ENCODE results near the gene C3orf80. TPM values are rescaled to one million over a fixed set of nuclear protein-coding genes. Genes with fewer than 3 reads are reported as not detected.

C3orf80 gene
- total and polyA plus RNA-seq, 7 donors = under 0.01 to 28.3 (median 13.3) TPM; not detected in 1

DNA sequence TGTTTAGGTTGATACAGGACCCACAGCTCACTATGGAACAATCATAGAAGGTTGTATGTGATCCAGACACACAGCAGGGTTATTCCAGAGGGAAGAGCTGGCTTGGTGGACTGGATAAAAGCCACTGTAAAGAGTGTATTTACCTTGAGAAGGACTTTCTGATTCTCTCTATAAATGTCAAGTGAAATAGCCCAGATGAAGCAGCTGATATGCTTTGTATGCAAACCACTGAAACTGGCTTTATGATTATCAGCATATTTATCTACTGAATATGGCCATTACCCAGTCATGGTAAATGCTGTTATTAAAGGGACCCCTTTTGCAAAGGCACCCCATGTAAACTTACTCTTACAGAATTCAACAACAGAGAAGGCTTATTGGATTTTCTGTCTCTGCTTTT, 28.1 kb downstream of the C3orf80 start:
- intact Hi-C loops (cut with DNase I) = loop anchor here (5.0 kb wide), 1 partner anchor 66 kb away; no protein-coding TSS in a partner anchor

DNA sequence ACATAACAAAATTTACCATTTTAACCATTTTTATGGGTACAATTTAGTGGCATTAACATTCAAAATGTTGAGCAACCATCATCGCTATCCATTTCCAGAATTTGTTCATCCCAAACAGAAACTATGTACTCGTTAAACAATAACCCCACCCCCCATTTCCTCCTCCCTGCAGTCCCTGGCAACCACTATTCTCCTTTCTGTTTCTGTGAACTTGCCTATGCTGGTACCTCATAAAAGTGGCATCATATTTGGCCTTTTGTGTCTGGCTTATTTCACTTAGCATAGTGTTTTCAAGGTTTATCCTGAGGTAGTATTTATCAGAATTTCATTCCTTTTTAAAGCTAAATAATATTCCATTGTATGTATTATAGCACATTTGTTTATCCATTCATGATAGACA, 32.4 kb downstream of the C3orf80 start:
- H3K36me3 ChIP-seq = no peaks in the 10 kb centered on the region
- no peaks in the 10 kb centered on the region for H3K9me3 ChIP-seq
- peak overlapping the region in 2 of 4 donors; percentile 26 to 45 for H3K27ac ChIP-seq
- WGBS, 2 donors = 72 to 81% methylated on average over 2 of the region's 2 CpGs
- intact Hi-C loops (cut with DNase I) = no loop called here
- no peaks in the 10 kb centered on the region for H3K27me3 ChIP-seq
- TF ChIP-seq POLR2AphosphoS5 (IDR thresholded peaks at IDR 0.05) (peak; percentile 53 to 77 (median 66)), CTCF (IDR thresholded peaks at IDR 0.05) (no peak), EP300 (IDR thresholded peaks at IDR 0.05) (peak in 2 of 4 donors; percentile 20 to 26)
- no peak for DNase-seq
- H3K4me1 ChIP-seq = peaks cover 0 to 28% (median 19%) of the 10 kb centered on the region in 4 donors
- H3K4me3 ChIP-seq = no peak overlapping the region

More for the DNA sequence above, 28.1 kb downstream of the C3orf80 start:
- H3K4me1 ChIP-seq = peaks cover 0 to 46% (median 11%) of the 10 kb centered on the region in 4 donors
- H3K9me3 ChIP-seq = no peaks in the 10 kb centered on the region
- H3K27me3 ChIP-seq = no peaks in the 10 kb centered on the region
- TF ChIP-seq CTCF (IDR thresholded peaks at IDR 0.05) (no peak), EP300 (IDR thresholded peaks at IDR 0.05) (peak in 1 of 4 donors; percentile 15), POLR2AphosphoS5 (IDR thresholded peaks at IDR 0.05) (peak; percentile 32 to 79 (median 68)), POLR2A (IDR thresholded peaks at IDR 0.05) (no peak)
- H3K36me3 ChIP-seq = no peaks in the 10 kb centered on the region
- DNase-seq = no peak
- no peak overlapping the region for H3K4me3 ChIP-seq
- H3K27ac ChIP-seq = peak overlapping the region in 3 of 4 donors; percentile 65 to 70 (median 66)

DNA sequence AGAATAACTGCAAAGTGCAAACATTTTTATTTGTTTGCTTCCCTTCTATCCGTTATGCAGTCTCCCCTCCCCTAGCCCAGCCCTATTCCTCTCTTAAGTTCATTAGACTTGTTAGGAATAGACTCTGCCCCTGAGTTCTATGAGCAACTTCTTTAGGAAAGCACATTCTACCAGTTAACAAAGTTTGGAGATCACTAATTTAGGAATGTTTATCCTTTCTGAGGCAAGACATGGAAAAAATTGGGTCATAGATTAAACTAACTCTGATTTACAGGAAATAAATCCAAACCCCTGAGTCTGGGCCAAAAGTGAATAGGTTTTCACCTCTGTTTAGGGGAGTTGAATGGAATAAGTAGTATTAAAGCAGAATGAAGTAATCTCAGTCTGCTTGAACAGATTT, 34.4 kb downstream of the C3orf80 start:
- H3K9me3 ChIP-seq = no peaks in the 10 kb centered on the region
- intact Hi-C loops (cut with DNase I) = no loop called here
- no peak overlapping the region for H3K4me3 ChIP-seq
- DNase-seq = no peak
- TF ChIP-seq EP300 (IDR thresholded peaks at IDR 0.05) (no peak), POLR2AphosphoS5 (IDR thresholded peaks at IDR 0.05) (no peak), CTCF (IDR thresholded peaks at IDR 0.05) (no peak), POLR2A (IDR thresholded peaks at IDR 0.05) (no peak)
- 25 to 57% methylated on average over 1 of the region's 1 CpG for WGBS, 2 donors
- H3K36me3 ChIP-seq = no peaks in the 10 kb centered on the region
- H3K27me3 ChIP-seq = no peaks in the 10 kb centered on the region
- peak overlapping the region in 2 of 4 donors; percentile 18 to 45 for H3K27ac ChIP-seq
- peaks cover 0 to 17% (median 13%) of the 10 kb centered on the region in 4 donors for H3K4me1 ChIP-seq

DNA sequence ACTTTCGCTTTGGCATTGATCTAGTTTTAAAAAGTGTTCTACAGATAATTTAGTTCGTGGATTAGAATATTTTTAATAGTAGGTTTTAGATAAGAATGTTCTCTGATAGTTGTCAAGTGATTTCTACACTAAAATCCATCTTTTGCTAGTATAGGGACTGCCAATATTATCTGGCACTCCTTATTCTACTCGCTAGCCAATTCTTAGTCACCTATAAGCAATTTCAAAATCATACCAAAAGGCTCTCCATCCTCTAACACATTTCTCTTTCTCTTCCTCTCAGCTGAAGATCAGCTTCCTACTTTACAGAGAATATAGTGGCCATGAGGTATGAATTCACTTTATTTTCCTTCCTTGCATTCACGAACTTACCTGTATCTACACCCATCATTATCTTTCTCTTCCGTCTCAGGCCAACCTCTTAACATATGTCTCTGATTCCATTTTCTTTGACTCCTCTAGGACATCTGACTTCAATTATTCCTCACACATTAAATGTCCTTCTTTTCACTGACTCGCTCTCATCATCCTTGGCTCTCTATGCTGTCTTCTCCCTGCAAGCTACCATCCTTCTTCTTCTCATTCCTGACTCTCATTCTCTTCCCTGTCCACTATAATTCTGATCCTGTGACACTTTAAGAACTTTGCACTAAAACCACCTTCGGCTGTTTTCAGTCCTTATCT, 35.5 kb downstream of the C3orf80 start:
- Histone ChIP-seq H3K9me3 (no peaks in the 10 kb centered on the region), H3K27ac (peak overlapping the region in 2 of 4 donors; percentile 2 to 19), H3K4me3 (no peak overlapping the region), H3K27me3 (no peaks in the 10 kb centered on the region), H3K4me1 (peaks cover 0 to 12% (median 9%) of the 10 kb centered on the region in 4 donors), H3K36me3 (no peaks in the 10 kb centered on the region)
- no peak for DNase-seq
- 86 to 87% methylated on average over 7 of the region's 7 CpGs for WGBS, 2 donors
- intact Hi-C loops (cut with DNase I) = no loop called here
- no peak for TF ChIP-seq EP300 (IDR thresholded peaks at IDR 0.05)
- TF ChIP-seq CTCF (IDR thresholded peaks at IDR 0.05) = no peak
- no peak for TF ChIP-seq POLR2A (IDR thresholded peaks at IDR 0.05)
- no peak for TF ChIP-seq POLR2AphosphoS5 (IDR thresholded peaks at IDR 0.05)

Measured in sigmoid colon (tissue), 7 donors.